Stimulated activated CD4-positive, alpha-beta T cell treated with anti-CD3 and anti-CD28 coated beads, Interleukin-4, amount 100 ng/mL, for 1 hour (primary cell): Measurements from ENCODE around the gene NOL9.

ENCODE experiments used
- DNase-seq: peaks from one replicate; pipeline ENCODE4 v3.0.0-alpha.2; 2020

The NOL9 gene

GRCh38 chr1:6486433-6487011 is 67.8 kb downstream of the NOL9 start:
- peak; percentile 90 for DNase-seq

GRCh38 chr1:6485168-6486101 is 68.9 kb downstream of the NOL9 start:
- DNase-seq = no peak

GRCh38 chr1:6484826-6485167 is 69.5 kb downstream of the NOL9 start:
- DNase-seq = no peak

GRCh38 chr1:6483761-6484117 is 70.6 kb downstream of the NOL9 start:
- no peak for DNase-seq

- no peak for DNase-seq
Observed at GRCh38 chr1:6483017-6483760, 71.1 kb downstream of the NOL9 start.

GRCh38 chr1:6481820-6482219 is 72.5 kb downstream of the NOL9 start:
- DNase-seq = no peak

GRCh38 chr1:6477039-6477820 is 77.1 kb downstream of the NOL9 start:
- no peak for DNase-seq

GRCh38 chr1:6476483-6476882 is 77.8 kb downstream of the NOL9 start:
- DNase-seq = no peak

GRCh38 chr1:6475381-6476133 is 78.8 kb downstream of the NOL9 start:
- DNase-seq = peak; percentile 79

- no peak for DNase-seq
Observed at GRCh38 chr1:6474815-6475282, 79.5 kb downstream of the NOL9 start.

GRCh38 chr1:6473974-6474814 is 80.1 kb downstream of the NOL9 start:
- DNase-seq = no peak

GRCh38 chr1:6473156-6473555 is 81.2 kb downstream of the NOL9 start:
- no peak for DNase-seq

- no peak for DNase-seq
Observed at GRCh38 chr1:6472391-6472790, 81.9 kb downstream of the NOL9 start.

GRCh38 chr1:6471970-6472368 is 82.3 kb downstream of the NOL9 start:
- no peak for DNase-seq
